ENCODE measurements around the gene MRTFB.
A peak's percentile ranks its signal among the peaks of the same experiment; 100 is the strongest.

Gene MRTFB

DNA sequence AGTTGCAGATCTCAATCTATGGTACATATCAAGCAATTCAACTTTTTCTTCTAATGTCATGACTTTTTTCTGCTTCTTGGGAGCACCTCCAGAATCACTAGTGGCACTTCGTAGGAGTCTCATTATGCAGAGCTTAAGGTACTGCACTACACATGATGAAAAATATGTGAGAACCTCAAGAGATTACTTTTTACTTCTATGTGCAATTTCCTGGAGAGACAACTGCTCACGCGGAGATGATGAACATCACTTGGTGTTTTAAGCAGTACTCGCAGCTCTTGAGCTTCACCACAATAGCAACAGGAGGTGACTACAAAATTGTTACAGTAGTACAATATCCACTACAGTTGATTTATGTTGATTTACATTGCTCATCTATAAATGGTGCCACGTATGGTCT, 79.7 kb downstream of the MRTFB start:
- H2BK12ac ChIP-seq (ENCODE audit: low read length in 2 of 2): no peak overlapping the region

GRCh38 chr16:14151256-14152030, 80.3 kb downstream of the MRTFB start:
- peak; percentile 60 for DNase-seq
- peaks cover 2% of the 10 kb centered on the region for H3K4me1 ChIP-seq (ENCODE audit: control insufficient read depth, insufficient read depth, low read depth, low read length)
- no peak overlapping the region for H3K23ac ChIP-seq (ENCODE audit: low read length in 2 of 2)
- H3K27me3 ChIP-seq (ENCODE audit: control insufficient read depth in 1 of 2, insufficient read depth in 1 of 2, low read length in 2 of 2): no peaks in the 10 kb centered on the region
- H2AFZ ChIP-seq (ENCODE audit: low read depth, low read length): no peak overlapping the region
- no peak overlapping the region for H3K9ac ChIP-seq (ENCODE audit: low read length)
- H3K27ac ChIP-seq (ENCODE audit: low read length, poor library complexity, severe bottlenecking): no peak overlapping the region
- no peak overlapping the region for H3K14ac ChIP-seq (ENCODE audit: low read length in 2 of 2)
- H3K18ac ChIP-seq (ENCODE audit: low read depth in 1 of 2, low read length in 2 of 2): peak overlapping the region in 1 of 2 experiments; percentile 24
- no CpG with 5 or more reads among the region's 2 CpGs for WGBS
- no peaks in the 10 kb centered on the region for H3K9me3 ChIP-seq (ENCODE audit: control insufficient read depth, low read length)
- no peak overlapping the region for H2BK15ac ChIP-seq (ENCODE audit: low read depth, poor library complexity, severe bottlenecking)
- no peak overlapping the region for H3K4ac ChIP-seq (ENCODE audit: low read depth in 1 of 2, low read length in 2 of 2)
- peaks cover 0 to 3% of the 10 kb centered on the region in 2 experiments for H3K36me3 ChIP-seq (ENCODE audit: control insufficient read depth in 1 of 2, insufficient read depth in 2 of 2, low read depth in 1 of 2, low read length in 2 of 2)
- H3K4me3 ChIP-seq (ENCODE audit: insufficient read depth in 1 of 2, low read depth in 1 of 2, low read length in 2 of 2): no peak overlapping the region
- no peak overlapping the region for H2BK120ac ChIP-seq (ENCODE audit: low read depth, low read length)
- H2AK5ac ChIP-seq (ENCODE audit: low read length, severe bottlenecking): no peak overlapping the region
- H2BK5ac ChIP-seq (ENCODE audit: low read depth, low read length, poor library complexity, severe bottlenecking): no peak overlapping the region
- no peak overlapping the region for H4K91ac ChIP-seq (ENCODE audit: low read length)
- H2BK12ac ChIP-seq (ENCODE audit: low read length in 2 of 2): no peak overlapping the region
- no peak overlapping the region for H3K4me2 ChIP-seq (ENCODE audit: low read length, poor library complexity, severe bottlenecking)
- H3K79me1 ChIP-seq (replicated peaks; ENCODE audit: low read length, poor library complexity, severe bottlenecking): peaks cover 19% of the 10 kb centered on the region
- no peak overlapping the region for H4K8ac ChIP-seq (ENCODE audit: low read length)

More for the DNA sequence above, 79.7 kb downstream of the MRTFB start:
- H4K91ac ChIP-seq (ENCODE audit: low read length): no peak overlapping the region
- H3K4ac ChIP-seq (ENCODE audit: low read depth in 1 of 2, low read length in 2 of 2): no peak overlapping the region
- H3K4me1 ChIP-seq (ENCODE audit: control insufficient read depth, insufficient read depth, low read depth, low read length): peaks cover 2% of the 10 kb centered on the region
- H3K23ac ChIP-seq (ENCODE audit: low read length in 2 of 2): no peak overlapping the region
- 81% methylated on average over 3 of the region's 5 CpGs for WGBS
- no peak overlapping the region for H3K27ac ChIP-seq (ENCODE audit: low read length, poor library complexity, severe bottlenecking)
- peaks cover 0 to 5% of the 10 kb centered on the region in 2 experiments for H3K36me3 ChIP-seq (ENCODE audit: control insufficient read depth in 1 of 2, insufficient read depth in 2 of 2, low read depth in 1 of 2, low read length in 2 of 2)
- no peak overlapping the region for H4K8ac ChIP-seq (ENCODE audit: low read length)
- no peak overlapping the region for H2AK5ac ChIP-seq (ENCODE audit: low read length, severe bottlenecking)
- H3K79me1 ChIP-seq (replicated peaks; ENCODE audit: low read length, poor library complexity, severe bottlenecking): peaks cover 17% of the 10 kb centered on the region
- no peak overlapping the region for H3K4me3 ChIP-seq (ENCODE audit: insufficient read depth in 1 of 2, low read depth in 1 of 2, low read length in 2 of 2)
- no peak overlapping the region for H2BK120ac ChIP-seq (ENCODE audit: low read depth, low read length)
- H3K4me2 ChIP-seq (ENCODE audit: low read length, poor library complexity, severe bottlenecking): no peak overlapping the region
- H3K9ac ChIP-seq (ENCODE audit: low read length): no peak overlapping the region
- H3K14ac ChIP-seq (ENCODE audit: low read length in 2 of 2): no peak overlapping the region
- H3K27me3 ChIP-seq (ENCODE audit: control insufficient read depth in 1 of 2, insufficient read depth in 1 of 2, low read length in 2 of 2): no peaks in the 10 kb centered on the region
- no peak overlapping the region for H3K18ac ChIP-seq (ENCODE audit: low read depth in 1 of 2, low read length in 2 of 2)
- H3K9me3 ChIP-seq (ENCODE audit: control insufficient read depth, low read length): no peaks in the 10 kb centered on the region
- no peak overlapping the region for H2BK5ac ChIP-seq (ENCODE audit: low read depth, low read length, poor library complexity, severe bottlenecking)
- no peak overlapping the region for H2AFZ ChIP-seq (ENCODE audit: low read depth, low read length)
- peak; percentile 30 for DNase-seq
- no peak overlapping the region for H2BK15ac ChIP-seq (ENCODE audit: low read depth, poor library complexity, severe bottlenecking)

DNA sequence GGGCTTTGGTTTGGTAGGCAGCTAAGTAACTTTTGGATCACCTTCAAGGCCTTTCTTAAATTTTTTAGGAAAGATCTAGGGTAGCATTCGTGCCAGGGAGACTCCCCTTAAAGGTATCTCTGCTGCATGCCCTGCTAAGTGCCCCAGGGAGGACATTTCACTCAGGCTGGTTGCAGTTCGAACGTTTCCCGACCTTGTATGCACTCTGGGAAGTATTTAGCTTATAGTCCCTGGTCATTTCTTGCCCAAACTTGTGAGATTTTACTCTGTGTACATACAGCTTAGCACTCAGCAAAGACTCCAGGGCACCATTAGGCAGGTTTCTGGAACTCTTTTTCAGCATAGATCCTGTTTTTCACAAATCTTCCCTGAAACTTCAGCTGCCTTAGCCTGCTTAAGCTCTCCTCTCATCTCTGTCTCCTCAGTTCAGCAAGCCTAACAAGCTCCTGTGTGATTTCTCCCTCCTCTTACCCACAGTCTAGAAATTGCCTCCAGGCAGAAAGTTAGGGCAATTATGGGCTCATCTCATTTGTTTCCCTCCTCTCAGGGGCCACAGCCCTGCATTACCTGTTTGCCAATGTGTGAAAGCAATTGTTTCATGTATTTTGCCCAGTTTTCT, 84.6 kb downstream of the MRTFB start:
- Histone ChIP-seq H3K18ac (ENCODE audit: low read depth in 1 of 2, low read length in 2 of 2) (peak overlapping the region in 1 of 2 experiments; percentile 39), H3K23ac (ENCODE audit: low read length in 2 of 2) (no peak overlapping the region), H2BK5ac (ENCODE audit: low read depth, low read length, poor library complexity, severe bottlenecking) (peak overlapping the region; percentile 57), H2AFZ (ENCODE audit: low read depth, low read length) (no peak overlapping the region), H4K91ac (ENCODE audit: low read length) (no peak overlapping the region), H2BK12ac (ENCODE audit: low read length in 2 of 2) (no peak overlapping the region), H3K4me2 (ENCODE audit: low read length, poor library complexity, severe bottlenecking) (no peak overlapping the region), H3K4me1 (ENCODE audit: control insufficient read depth, insufficient read depth, low read depth, low read length) (no peaks in the 10 kb centered on the region), H2AK5ac (ENCODE audit: low read length, severe bottlenecking) (no peak overlapping the region), H3K79me1 (replicated peaks; ENCODE audit: low read length, poor library complexity, severe bottlenecking) (peaks cover 10% of the 10 kb centered on the region), H2BK15ac (ENCODE audit: low read depth, poor library complexity, severe bottlenecking) (peak overlapping the region; percentile 48), H3K27ac (ENCODE audit: low read length, poor library complexity, severe bottlenecking) (no peak overlapping the region), H3K4ac (ENCODE audit: low read depth in 1 of 2, low read length in 2 of 2) (peak overlapping the region in 1 of 2 experiments; percentile 5), H3K9me3 (ENCODE audit: control insufficient read depth, low read length) (no peaks in the 10 kb centered on the region), H3K14ac (ENCODE audit: low read length in 2 of 2) (no peak overlapping the region), H4K8ac (ENCODE audit: low read length) (no peak overlapping the region), H3K27me3 (ENCODE audit: control insufficient read depth in 1 of 2, insufficient read depth in 1 of 2, low read length in 2 of 2) (no peaks in the 10 kb centered on the region), H3K9ac (ENCODE audit: low read length) (no peak overlapping the region), H3K4me3 (ENCODE audit: insufficient read depth in 1 of 2, low read depth in 1 of 2, low read length in 2 of 2) (no peak overlapping the region), H2BK120ac (ENCODE audit: low read depth, low read length) (no peak overlapping the region), H3K36me3 (ENCODE audit: control insufficient read depth in 1 of 2, insufficient read depth in 2 of 2, low read depth in 1 of 2, low read length in 2 of 2) (peaks cover 0 to 3% of the 10 kb centered on the region in 2 experiments)
- 83% methylated on average over 4 of the region's 4 CpGs for WGBS
- no peak for DNase-seq

- H2BK120ac ChIP-seq (ENCODE audit: low read depth, low read length): no peak overlapping the region
- H3K4ac ChIP-seq (ENCODE audit: low read depth in 1 of 2, low read length in 2 of 2): no peak overlapping the region
- no peak overlapping the region for H4K91ac ChIP-seq (ENCODE audit: low read length)
- no peak overlapping the region for H3K27ac ChIP-seq (ENCODE audit: low read length, poor library complexity, severe bottlenecking)
- H3K79me1 ChIP-seq (replicated peaks; ENCODE audit: low read length, poor library complexity, severe bottlenecking): peaks cover 5% of the 10 kb centered on the region
- H3K23ac ChIP-seq (ENCODE audit: low read length in 2 of 2): no peak overlapping the region
- 91% methylated on average over 5 of the region's 5 CpGs for WGBS
- no peak overlapping the region for H3K4me3 ChIP-seq (ENCODE audit: insufficient read depth in 1 of 2, low read depth in 1 of 2, low read length in 2 of 2)
- H3K4me2 ChIP-seq (ENCODE audit: low read length, poor library complexity, severe bottlenecking): no peak overlapping the region
- no peaks in the 10 kb centered on the region for H3K36me3 ChIP-seq (ENCODE audit: control insufficient read depth in 1 of 2, insufficient read depth in 2 of 2, low read depth in 1 of 2, low read length in 2 of 2)
- H3K18ac ChIP-seq (ENCODE audit: low read depth in 1 of 2, low read length in 2 of 2): no peak overlapping the region
- H2AFZ ChIP-seq (ENCODE audit: low read depth, low read length): no peak overlapping the region
- no peaks in the 10 kb centered on the region for H3K9me3 ChIP-seq (ENCODE audit: control insufficient read depth, low read length)
- no peak overlapping the region for H3K9ac ChIP-seq (ENCODE audit: low read length)
- H2BK12ac ChIP-seq (ENCODE audit: low read length in 2 of 2): no peak overlapping the region
- no peak overlapping the region for H3K14ac ChIP-seq (ENCODE audit: low read length in 2 of 2)
- no peaks in the 10 kb centered on the region for H3K4me1 ChIP-seq (ENCODE audit: control insufficient read depth, insufficient read depth, low read depth, low read length)
- no peak overlapping the region for H4K8ac ChIP-seq (ENCODE audit: low read length)
- no peak overlapping the region for H2AK5ac ChIP-seq (ENCODE audit: low read length, severe bottlenecking)
- no peaks in the 10 kb centered on the region for H3K27me3 ChIP-seq (ENCODE audit: control insufficient read depth in 1 of 2, insufficient read depth in 1 of 2, low read length in 2 of 2)
- H2BK15ac ChIP-seq (ENCODE audit: low read depth, poor library complexity, severe bottlenecking): no peak overlapping the region
- no peak overlapping the region for H2BK5ac ChIP-seq (ENCODE audit: low read depth, low read length, poor library complexity, severe bottlenecking)
- no peak for DNase-seq
These were observed 94.0 kb downstream of the MRTFB start for GRCh38 chr16:14164916-14165662.

Measured in mesenchymal stem cell (in vitro differentiated cells and primary cell).